ENCODE results near the gene TMEM141.

TMEM141 gene

GRCh38 chr9:136814725-136815421 lies 23.7 kb downstream of the TMEM141 start:
- no peak for DNase-seq (ENCODE audit: low read depth in 2 of 2)

- DNase-seq (ENCODE audit: low read depth in 2 of 2): no peak
Measured at GRCh38 chr9:136815422-136815782, 24.3 kb downstream of the TMEM141 start.

GRCh38 chr9:136820971-136821825 lies 30.1 kb downstream of the TMEM141 start:
- DNase-seq (ENCODE audit: low read depth in 2 of 2): no peak

- no peak for DNase-seq (ENCODE audit: low read depth in 2 of 2)
Measured at GRCh38 chr9:136821826-136822544, 30.8 kb downstream of the TMEM141 start.

- DNase-seq (ENCODE audit: low read depth in 2 of 2): no peak
Measured at GRCh38 chr9:136823136-136824046, 32.2 kb downstream of the TMEM141 start.

- DNase-seq (ENCODE audit: low read depth in 2 of 2): no peak
Measured at GRCh38 chr9:136824496-136825225, 33.5 kb downstream of the TMEM141 start.

GRCh38 chr9:136825295-136826187 lies 34.4 kb downstream of the TMEM141 start:
- no peak for DNase-seq (ENCODE audit: low read depth in 2 of 2)

- DNase-seq (ENCODE audit: low read depth in 2 of 2): no peak
Measured at GRCh38 chr9:136826188-136826541, 35.0 kb downstream of the TMEM141 start.

- DNase-seq (ENCODE audit: low read depth in 2 of 2): no peak
Measured at GRCh38 chr9:136826703-136827582, 35.8 kb downstream of the TMEM141 start.

GRCh38 chr9:136827794-136828473 lies 36.8 kb downstream of the TMEM141 start:
- no peak for DNase-seq (ENCODE audit: low read depth in 2 of 2)

GRCh38 chr9:136828474-136829140 lies 37.5 kb downstream of the TMEM141 start:
- no peak for DNase-seq (ENCODE audit: low read depth in 2 of 2)

- no peak for DNase-seq (ENCODE audit: low read depth in 2 of 2)
Measured at GRCh38 chr9:136829412-136829811, 38.3 kb downstream of the TMEM141 start.

- DNase-seq (ENCODE audit: low read depth in 2 of 2): no peak
Measured at GRCh38 chr9:136829981-136830885, 39.1 kb downstream of the TMEM141 start.

GRCh38 chr9:136831002-136831719 lies 40.0 kb downstream of the TMEM141 start:
- DNase-seq (ENCODE audit: low read depth in 2 of 2): no peak

GRCh38 chr9:136831720-136832104 lies 40.6 kb downstream of the TMEM141 start:
- DNase-seq (ENCODE audit: low read depth in 2 of 2): no peak

GRCh38 chr9:136832581-136832980 lies 41.4 kb downstream of the TMEM141 start:
- DNase-seq (ENCODE audit: low read depth in 2 of 2): no peak

Data from stimulated activated CD4-positive, alpha-beta T cell treated with anti-CD3 and anti-CD28 coated beads, Interleukin-1b, Interleukin-23, amount 100 ng/mL, for 1 hour (primary cell).